GM12878 (cell line): ENCODE data around the gene SCCPDH.

Source experiments
- KDM1A ChIP-seq: fragments of 200-600 bp; sonication (generic); IDR thresholded peaks from 2 replicates; pipeline ENCODE4 v1.6.1; 2016; ENCODE audit warnings: borderline replicate concordance
- TAF1 ChIP-seq: IDR thresholded peaks from 2 replicates; pipeline ENCODE4 v1.6.1; 2011; ENCODE audit warnings: mild to moderate bottlenecking, low read depth, low read length, borderline replicate concordance

DNA sequence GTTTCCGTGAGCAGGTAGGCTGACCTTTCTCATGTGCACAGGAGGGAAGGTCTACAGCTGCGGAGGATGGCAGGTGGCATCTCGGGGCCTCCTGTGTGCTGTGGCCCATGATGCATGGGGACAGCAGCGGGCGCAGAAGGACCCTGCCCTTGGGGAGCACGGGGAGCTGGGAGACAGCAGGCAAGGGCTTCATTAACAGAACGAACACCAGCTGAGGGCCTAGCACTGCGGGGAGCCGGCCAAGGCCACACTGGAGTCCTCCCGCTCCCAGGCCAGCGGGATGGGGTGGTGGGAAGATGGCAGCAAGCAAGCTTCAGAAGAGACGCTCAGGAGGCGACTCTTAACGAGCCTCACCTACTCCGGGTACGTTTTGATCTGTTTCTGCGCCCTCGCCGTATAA, 66.6 kb downstream of the SCCPDH start:
- TF ChIP-seq TAF1 (no peak), KDM1A (no peak)
